HG03432 (cell line): ENCODE data around the gene QRFP.
"Not testable (repeated sequence)": the region's sequence is repeated elsewhere in the genome, so short reads cannot be mapped to it uniquely, and the experiment has no call there.

Experiments used
- ATAC-seq: cut with Tn5 transposase; IDR thresholded peaks from one replicate; pipeline ENCODE4 v1.9.1; 2021; ENCODE audit warnings: mild to moderate bottlenecking, moderate library complexity; ENCODE audit not compliant: unreplicated experiment

Gene QRFP

GRCh38 chr9:130858739-130859705 lies 37.6 kb downstream of the QRFP start:
- no peak for ATAC-seq

- ATAC-seq = no peak
Observed at GRCh38 chr9:130857864-130858738, 38.5 kb downstream of the QRFP start.

GRCh38 chr9:130856474-130856873 lies 40.1 kb downstream of the QRFP start:
- no peak for ATAC-seq

DNA sequence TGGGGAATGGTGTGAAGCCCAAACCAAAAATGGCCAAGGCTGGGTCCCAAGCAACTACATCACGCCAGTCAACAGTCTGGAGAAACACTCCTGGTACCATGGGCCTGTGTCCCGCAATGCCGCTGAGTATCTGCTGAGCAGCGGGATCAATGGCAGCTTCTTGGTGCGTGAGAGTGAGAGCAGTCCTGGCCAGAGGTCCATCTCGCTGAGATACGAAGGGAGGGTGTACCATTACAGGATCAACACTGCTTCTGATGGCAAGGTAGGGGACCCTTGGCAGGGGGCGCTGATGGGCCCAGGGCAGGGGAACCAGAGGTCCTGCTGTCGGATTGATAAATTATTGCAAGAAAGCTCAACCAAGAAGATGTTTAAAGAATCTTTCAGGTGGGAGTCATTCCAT lies 41.8 kb downstream of the QRFP start:
- ATAC-seq = no peak

GRCh38 chr9:130854092-130854491 lies 42.5 kb downstream of the QRFP start:
- no peak for ATAC-seq

- ATAC-seq = no peak
Observed at GRCh38 chr9:130852801-130853200, 43.8 kb downstream of the QRFP start.

DNA sequence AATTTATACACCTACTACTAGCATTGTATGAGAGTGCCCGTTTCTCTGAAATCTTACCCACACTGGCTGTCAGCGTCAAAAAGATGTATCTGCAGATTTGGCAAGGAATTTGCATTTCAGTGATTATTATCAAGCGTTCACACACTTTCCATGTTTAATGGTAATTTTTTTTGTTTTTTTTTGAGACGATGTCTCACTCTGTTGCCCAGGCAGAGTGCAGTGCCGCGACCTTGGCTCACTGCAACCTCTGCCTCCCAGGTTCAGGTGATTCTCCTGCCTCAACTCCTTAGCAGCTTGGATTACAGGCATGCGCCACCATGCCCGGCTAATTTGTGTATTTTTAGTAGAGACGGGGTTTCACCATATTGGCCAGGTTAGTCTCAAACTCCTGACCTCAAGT lies 47.3 kb downstream of the QRFP start:
- ATAC-seq = no peak

DNA sequence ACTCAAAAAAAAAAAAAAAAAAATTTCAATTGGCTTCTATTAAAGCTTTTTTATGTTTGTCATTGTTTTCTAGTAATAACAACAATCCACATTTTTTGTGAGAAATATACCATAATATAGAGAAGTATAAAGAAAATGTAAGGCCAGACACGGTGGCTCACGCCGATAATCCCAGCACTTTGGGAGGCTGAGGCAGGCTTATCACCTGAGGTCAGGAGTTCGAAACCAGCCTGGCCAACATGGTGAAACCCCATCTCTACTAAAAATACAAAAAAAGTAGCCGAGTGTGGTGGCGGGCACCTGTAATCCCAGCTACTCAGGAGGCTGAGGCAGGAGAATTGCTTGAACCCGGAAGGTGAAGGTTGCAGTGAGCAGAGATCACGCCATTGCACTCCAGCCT lies 48.1 kb downstream of the QRFP start:
- not testable (repeated sequence) for ATAC-seq

DNA sequence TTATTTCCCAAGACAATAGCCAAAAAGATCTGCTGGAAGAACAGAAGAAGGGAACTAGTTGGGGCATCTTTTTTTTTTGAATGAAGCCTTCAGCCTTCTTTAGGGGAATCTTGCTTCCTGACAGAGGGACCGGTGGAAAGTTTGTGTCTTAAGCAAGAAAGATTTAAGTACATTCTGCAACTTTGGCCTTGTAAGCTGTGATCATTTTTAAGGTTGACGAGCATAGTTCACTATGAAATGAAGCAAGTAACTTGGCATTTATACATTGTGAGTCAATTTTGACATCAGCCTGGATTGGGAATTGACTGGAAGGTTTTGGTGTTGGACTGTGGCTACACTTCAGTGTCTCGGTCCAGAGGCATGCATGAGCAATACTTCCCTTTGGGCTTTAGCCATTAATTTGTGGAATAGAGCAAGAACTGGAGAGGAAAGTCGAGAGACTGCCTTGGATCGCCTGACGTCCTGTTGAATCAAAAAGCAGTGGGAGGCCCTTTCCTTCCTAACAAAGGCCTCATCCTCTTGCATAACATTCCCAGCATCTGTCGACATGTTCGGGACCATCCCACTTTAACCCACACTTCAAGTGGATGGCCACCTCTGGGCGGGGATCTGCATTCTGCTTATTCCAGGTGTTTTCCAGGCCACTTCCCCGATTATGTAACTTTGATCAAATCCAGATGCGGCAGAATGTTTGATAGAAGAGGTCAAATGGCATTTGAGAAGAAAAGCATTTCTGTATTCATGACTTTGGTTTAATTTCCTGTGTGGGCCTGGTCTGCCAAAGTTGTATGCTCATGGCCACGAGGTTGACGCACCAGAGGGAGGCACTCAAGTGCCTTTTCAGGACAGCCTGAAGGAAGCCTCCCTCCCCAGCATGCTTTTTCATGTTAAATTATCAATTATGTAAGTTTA lies 49.0 kb downstream of the QRFP start:
- ATAC-seq = no peak

DNA sequence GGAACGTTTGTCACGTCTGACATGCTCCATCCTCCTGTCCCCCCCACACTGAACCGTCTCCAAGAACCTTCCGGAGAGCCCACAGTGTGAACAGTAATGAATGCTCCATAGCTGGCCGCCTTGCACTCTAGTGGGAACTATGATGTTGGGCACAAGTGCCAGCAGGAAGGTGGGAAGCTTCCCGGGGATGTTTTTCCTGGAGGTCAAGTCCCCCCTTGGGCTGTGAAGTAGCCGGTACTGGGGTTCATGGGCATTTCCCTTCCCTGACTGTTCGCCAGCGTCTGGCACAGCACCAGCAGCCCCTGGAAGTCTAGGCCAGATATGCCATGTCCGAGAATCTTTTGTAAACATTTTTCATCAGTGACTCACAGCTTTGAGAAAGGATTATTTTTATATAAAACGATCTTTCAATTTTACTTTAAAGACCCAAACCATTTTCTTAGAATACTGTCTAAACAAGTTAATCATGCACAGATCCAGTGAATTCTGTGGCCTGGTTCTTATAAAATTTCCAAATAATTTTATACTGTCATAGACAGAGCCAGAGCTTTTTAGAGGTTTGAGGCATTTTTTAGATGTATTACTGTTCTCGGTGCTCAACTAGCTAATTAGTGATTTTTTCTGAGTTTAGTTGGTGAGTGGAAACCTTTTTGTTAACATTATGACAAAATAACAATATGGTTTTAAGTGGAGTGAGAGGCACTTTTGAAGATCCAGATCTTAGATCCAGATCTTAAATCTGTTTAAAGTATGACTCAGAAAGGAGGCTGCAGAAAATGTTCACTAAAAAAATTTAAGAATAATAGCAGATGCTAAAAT lies 49.9 kb downstream of the QRFP start:
- ATAC-seq = no peak

GRCh38 chr9:130845901-130846481 lies 50.6 kb downstream of the QRFP start:
- no peak for ATAC-seq

DNA sequence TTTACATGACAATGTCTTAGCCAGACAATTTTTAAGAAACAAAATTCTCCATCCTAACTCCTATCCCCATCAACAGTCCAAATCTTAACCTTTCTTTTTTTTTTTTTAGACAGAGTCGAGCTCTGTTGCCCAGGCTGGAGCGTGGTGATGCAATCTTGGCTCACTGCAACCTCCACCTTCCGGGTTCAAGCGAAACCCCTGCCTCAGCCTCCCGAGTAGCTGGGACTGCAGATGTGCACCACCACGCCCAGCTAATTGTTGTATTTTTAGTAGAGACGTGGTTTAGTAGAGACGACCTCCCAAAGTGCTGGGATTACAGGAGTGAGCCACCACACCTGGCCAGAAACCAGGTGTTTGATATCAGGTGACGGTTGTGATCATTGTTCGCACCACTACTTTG lies 51.4 kb downstream of the QRFP start:
- ATAC-seq = no peak

DNA sequence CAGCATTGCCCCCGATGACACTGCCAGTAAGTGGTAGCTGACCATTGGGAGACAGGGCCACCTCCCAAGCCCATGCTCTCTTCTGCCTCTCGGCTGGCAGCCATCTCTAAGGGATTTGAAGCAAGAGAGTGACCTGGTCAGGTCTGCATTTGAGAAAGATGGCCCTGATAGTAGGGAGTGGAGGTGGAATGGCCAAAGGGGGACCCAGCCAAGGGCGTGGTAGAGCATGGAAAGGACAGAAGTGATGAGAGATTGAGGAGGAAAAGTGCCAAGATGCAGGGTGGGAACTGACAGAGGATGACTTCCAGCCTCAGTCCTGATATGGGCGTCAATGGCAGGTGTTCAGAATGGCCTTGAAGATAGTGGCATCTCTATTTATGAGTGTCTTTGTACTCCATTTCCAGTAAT lies 52.6 kb downstream of the QRFP start:
- ATAC-seq = no peak

- ATAC-seq = no peak
Observed at GRCh38 chr9:130843049-130843908, 53.3 kb downstream of the QRFP start.
